Measurements from ENCODE around the gene EHD3. TPM values are rescaled to one million over a fixed set of nuclear protein-coding genes. Genes with fewer than 3 reads are reported as not detected.

The EHD3 gene
- total and polyA plus RNA-seq, 10 of the 15 experiments (the other 5 are each of a cell fraction or from before 2014, with no cell fraction given): 1.1 to 10.9 (median 8.2) TPM

DNA sequence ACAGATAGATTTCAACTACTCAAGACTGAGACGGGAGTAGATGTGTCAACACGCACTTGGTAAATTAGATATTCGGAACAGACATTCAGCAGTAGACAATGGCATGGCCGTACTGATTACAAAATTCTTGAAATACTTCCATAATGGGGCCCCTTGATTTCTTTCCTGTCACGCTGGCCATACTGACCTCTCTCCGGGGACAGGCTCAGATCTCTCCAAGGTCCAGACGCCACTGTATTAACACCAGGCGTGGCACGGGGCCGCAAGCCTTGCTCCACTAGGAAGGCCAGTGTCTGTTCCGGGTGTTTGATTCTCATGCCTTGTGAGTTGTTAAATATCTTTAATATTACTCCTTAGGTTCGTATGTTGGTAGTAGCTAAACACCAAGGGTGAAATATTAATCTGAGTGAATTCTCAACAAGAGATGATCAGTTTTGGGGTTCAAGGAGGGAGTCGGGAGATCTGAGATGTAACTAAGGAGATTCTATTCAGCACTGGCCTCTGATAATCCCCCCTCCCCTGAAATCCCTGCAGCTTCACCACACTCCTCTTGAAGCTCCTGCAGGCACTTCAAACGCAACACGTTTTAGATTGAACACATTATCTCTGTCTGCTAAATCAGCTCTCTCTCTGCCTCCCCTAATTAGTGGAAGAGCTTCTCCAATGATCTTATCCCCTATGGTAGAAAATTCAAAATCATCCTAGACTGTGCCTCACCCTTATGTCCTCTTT is 2.2 kb upstream of the EHD3 start:
- intact Hi-C loops (cut with micrococcal nuclease; ENCODE audit: unreplicated experiment): loop anchor here (2.0 kb wide), 1 partner anchor 101 kb away; no protein-coding TSS in a partner anchor
- Histone ChIP-seq H3K9ac (ENCODE audit: control insufficient read depth, insufficient read depth, low read length) (no peak overlapping the region), H4K20me1 (ENCODE audit: control insufficient read depth, insufficient read depth) (no peaks in the 10 kb centered on the region), H3K79me2 (ENCODE audit: control insufficient read depth, insufficient read depth, low read length) (no peaks in the 10 kb centered on the region), H3K36me3 (ENCODE audit: control insufficient read depth in 2 of 2, insufficient read depth in 2 of 2, low read length in 1 of 2) (no peaks in the 10 kb centered on the region), H3K4me3 (no peak overlapping the region), H3K4me1 (ENCODE audit: control insufficient read depth, insufficient read depth, low read length) (no peaks in the 10 kb centered on the region; the same call in 1 of the 2 replicates), H3K4me2 (ENCODE audit: control insufficient read depth, insufficient read depth) (no peak overlapping the region), H3K27me3 (replicated peaks in 1 of 2; ENCODE audit: control insufficient read depth in 2 of 2, insufficient read depth in 2 of 2, low read length in 1 of 2) (no peaks in the 10 kb centered on the region), H3K9me3 (replicated peaks; ENCODE audit: control insufficient read depth, insufficient read depth, low read length) (no peaks in the 10 kb centered on the region; the same call in 2 of the 3 replicates), H2AFZ (ENCODE audit: control insufficient read depth, low read depth, low read length) (no peak overlapping the region), H3K27ac (ENCODE audit: control insufficient read depth, insufficient read depth) (no peak overlapping the region)
- no peak for TF ChIP-seq ZNF384 (IDR thresholded peaks at IDR 0.05; ENCODE audit: borderline replicate concordance, low read depth, low read length)
- no peak for TF ChIP-seq HCFC1 (IDR thresholded peaks at IDR 0.05; ENCODE audit: low read length)
- TF ChIP-seq ZBED1 (IDR thresholded peaks at IDR 0.05; ENCODE audit: borderline replicate concordance): no peak
- no peak for TF ChIP-seq GABPA (IDR thresholded peaks at IDR 0.05; ENCODE audit: low read depth)
- no peak for TF ChIP-seq EP300 (IDR thresholded peaks at IDR 0.05; ENCODE audit: borderline replicate concordance in 1 of 2, control insufficient read depth in 1 of 2, low read depth in 2 of 2, low read length in 2 of 2)
- no peak for TF ChIP-seq DPF2 (IDR thresholded peaks at IDR 0.05)
- no peak for TF ChIP-seq POLR2AphosphoS2 (IDR thresholded peaks at IDR 0.05; ENCODE audit: low read depth, low read length)
- no peak for TF ChIP-seq IKZF1 (conservative IDR thresholded peaks at IDR 0.05)
- no peak for TF ChIP-seq TAF1 (IDR thresholded peaks at IDR 0.05; ENCODE audit: borderline replicate concordance, low read depth, low read length)
- no peak for TF ChIP-seq RFX5 (IDR thresholded peaks at IDR 0.05; ENCODE audit: low read depth, low read length)
- TF ChIP-seq HDAC2 (IDR thresholded peaks at IDR 0.05): no peak
- TF ChIP-seq ZNF217 (IDR thresholded peaks at IDR 0.05): no peak
- TF ChIP-seq, protein P1, sequence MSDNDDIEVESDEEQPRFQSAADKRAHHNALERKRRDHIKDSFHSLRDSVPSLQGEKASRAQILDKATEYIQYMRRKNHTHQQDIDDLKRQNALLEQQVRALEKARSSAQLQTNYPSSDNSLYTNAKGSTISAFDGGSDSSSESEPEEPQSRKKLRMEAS (IDR thresholded peaks at IDR 0.05; ENCODE audit: low read depth, low read length): no peak
- in situ Hi-C loops (cut with MboI): no loop called here
- ChIA-PET CTCF (interaction anchor here (1.2 to 7.4 kb wide), 3 partner anchors 9 to 101 kb away, joined by 3 to 68 read pairs (median 56); no protein-coding TSS in a partner anchor), RAD21 (ENCODE audit: unreplicated experiment) (interaction anchor here (1.1 kb wide), 1 partner anchor 27 kb away, joined by 3 read pairs; no protein-coding TSS in a partner anchor), SMC1A (ENCODE audit: uncharacterized antibody, unreplicated experiment) (interaction anchor here (1.2 kb wide), 1 partner anchor 94 kb away, joined by 3 read pairs; no protein-coding TSS in a partner anchor), POLR2A (no interaction called here)
- DNase-seq (ENCODE audit: low read depth, low spot score): no peak
- FAIRE-seq: no peak
- no peak for ATAC-seq
- BruUV-seq (replicated peaks): no TSS peak
- WGBS (ENCODE audit: insufficient coverage, insufficient replicate concordance, low lambda C conversion rate, missing lambda C conversion rate): 54% methylated on average over 15 of the region's 15 CpGs
